Raji (cell line): Measurements from ENCODE around the gene THUMPD2.

Source experiments
- POLR2A ChIP-seq: IDR thresholded peaks from 2 replicates; pipeline ENCODE4 v1.6.1; 2011; ENCODE audit warnings: low read depth, low read length, control low read depth; ENCODE audit not compliant: insufficient read depth

The THUMPD2 gene, protein sequence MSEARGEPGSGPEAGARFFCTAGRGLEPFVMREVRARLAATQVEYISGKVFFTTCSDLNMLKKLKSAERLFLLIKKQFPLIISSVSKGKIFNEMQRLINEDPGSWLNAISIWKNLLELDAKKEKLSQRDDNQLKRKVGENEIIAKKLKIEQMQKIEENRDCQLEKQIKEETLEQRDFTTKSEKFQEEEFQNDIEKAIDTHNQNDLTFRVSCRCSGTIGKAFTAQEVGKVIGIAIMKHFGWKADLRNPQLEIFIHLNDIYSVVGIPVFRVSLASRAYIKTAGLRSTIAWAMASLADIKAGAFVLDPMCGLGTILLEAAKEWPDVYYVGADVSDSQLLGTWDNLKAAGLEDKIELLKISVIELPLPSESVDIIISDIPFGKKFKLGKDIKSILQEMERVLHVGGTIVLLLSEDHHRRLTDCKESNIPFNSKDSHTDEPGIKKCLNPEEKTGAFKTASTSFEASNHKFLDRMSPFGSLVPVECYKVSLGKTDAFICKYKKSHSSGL

DNA sequence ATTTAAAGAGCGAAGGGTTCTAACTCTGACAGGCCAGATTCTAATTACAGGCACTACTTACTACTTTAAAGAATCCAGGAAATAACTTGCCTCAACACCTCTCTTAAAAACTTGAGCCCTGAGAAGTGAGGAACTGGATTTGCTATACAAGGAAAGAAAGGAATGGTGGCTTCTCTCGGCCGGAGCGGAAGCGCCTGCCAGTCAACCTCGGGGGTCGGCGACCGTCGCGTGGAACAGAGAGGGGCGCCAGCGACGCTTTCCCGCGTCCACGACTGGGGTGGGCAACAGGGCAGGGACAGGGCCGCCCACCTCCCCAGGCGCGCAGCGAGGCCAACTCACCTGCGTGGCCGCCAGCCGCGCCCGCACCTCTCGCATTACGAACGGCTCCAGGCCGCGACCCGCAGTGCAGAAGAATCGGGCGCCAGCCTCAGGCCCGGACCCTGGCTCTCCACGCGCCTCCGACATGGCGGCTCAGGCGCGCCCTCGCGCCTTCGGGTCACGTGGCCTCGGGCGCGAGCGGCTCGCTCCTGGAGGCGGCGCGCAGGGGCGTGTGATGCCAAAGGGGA is at the start of gene THUMPD2:
THUMPD2 (minus strand) TSS at position 484 of the 566 bp plus-strand sequence; CDS start at position 465, 19 bp downstream.
- peak; percentile 62 for TF ChIP-seq POLR2A

- no peak for TF ChIP-seq POLR2A
Observed at GRCh38 chr2:39821871-39822270, 42.8 kb upstream of the THUMPD2 start.

- no peak for TF ChIP-seq POLR2A
Observed at GRCh38 chr2:39816845-39817244, 37.8 kb upstream of the THUMPD2 start.

GRCh38 chr2:39816428-39816827 is 37.4 kb upstream of the THUMPD2 start:
- TF ChIP-seq POLR2A: no peak

GRCh38 chr2:39805936-39806608 is 27.0 kb upstream of the THUMPD2 start:
- no peak for TF ChIP-seq POLR2A

DNA sequence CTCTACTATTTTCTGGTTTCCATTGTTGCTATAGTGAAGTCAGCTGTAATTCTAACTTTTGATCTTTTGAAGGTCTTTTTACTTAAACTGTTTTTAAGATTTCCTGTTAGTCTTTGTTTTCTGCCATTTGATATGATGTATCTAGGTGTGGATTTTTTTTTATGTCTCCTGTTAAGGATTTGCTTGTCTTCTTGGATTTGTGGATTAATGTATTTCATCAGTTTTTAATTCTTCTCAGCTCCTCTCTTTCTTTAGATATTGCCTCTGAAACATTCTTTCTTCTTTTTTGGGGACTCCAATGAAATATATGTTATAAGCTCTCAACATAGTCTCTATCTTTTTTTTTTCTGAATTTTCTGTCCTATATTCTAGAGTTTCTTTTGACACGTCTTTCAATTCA is 24.8 kb upstream of the THUMPD2 start:
- no peak for TF ChIP-seq POLR2A

DNA sequence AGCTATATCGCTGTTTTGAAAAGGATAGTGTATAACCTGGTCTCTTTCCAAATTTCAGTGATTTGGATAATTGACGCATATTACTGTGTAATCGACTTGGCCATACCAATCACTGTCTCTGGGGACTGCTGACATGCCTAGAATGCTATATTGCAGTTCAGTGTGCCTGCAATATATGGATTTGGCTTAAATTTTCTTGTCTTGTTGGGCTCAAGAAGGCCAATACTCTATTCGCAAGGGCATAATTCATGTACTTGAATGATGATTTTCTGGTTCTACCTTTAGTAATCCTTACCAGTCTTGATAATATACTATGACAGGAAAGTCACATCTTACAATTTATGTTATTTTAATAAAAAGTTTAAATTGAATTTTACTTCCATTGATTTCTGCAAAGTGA is 21.7 kb upstream of the THUMPD2 start:
- TF ChIP-seq POLR2A: no peak

- TF ChIP-seq POLR2A: no peak
Observed at GRCh38 chr2:39796134-39796533, 17.1 kb upstream of the THUMPD2 start.

DNA sequence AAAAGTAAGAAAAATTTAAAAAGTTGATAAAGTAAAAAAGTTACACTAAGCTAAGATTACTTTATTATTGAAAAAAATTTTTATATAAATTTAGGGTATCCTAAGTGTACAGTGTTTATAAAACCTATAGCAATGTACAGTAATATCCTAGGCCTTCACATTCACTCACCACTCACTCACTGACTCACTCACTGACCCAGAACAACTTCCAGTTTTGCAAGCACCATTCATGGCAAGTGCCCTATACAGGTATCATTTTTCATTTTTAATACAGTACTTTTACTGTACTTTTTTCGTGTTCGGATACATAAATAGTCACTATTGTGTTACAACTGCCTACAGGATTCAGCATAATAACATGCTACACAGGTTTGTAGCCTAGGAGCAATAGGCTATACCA is 8.9 kb upstream of the THUMPD2 start:
- no peak for TF ChIP-seq POLR2A

GRCh38 chr2:39786761-39787522 is 7.9 kb upstream of the THUMPD2 start:
- TF ChIP-seq POLR2A: no peak

DNA sequence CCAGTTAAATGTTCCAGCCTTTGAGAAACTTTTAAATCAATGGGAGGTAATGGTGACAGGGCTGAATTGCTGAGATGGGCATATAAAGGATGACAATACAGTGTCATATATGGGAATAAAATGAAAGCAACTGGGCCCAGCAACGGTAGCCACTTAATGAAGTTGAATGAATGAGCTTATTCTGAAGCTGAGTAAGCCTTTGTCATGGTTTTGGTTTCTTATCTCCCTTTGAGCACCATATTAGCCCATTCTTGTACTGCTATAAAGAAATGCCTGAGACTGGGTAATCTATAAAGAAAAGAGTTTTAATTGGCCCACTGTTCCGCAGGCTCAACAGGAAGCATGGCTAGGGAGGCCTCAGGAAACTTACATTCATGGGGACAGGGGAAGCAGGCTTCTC is 3.5 kb upstream of the THUMPD2 start:
- TF ChIP-seq POLR2A: no peak

GRCh38 chr2:39781697-39782096 is 2.6 kb upstream of the THUMPD2 start:
- no peak for TF ChIP-seq POLR2A

- TF ChIP-seq POLR2A: no peak
Observed at GRCh38 chr2:39780825-39781600, 2.0 kb upstream of the THUMPD2 start.

DNA sequence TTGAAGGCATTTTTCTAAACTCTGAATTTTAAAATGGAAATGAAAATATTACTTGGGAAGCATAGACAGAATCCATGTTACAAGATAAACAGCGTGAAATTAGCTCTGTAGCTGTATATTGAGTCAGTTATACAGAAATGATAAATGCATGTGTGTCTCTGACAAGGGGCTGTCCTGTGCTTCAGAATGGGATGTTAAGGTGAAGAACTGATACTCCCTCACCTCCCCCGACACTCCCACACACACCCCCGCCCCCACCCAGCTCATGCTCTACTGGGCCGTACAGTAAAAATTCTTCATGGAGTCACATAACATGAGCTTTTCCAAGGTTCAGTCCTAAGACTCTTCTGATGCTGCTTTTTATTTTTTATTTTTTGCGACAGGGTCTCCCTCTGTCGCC is 869 bp upstream of the THUMPD2 start:
- no peak for TF ChIP-seq POLR2A
